Stimulated activated CD8-positive, alpha-beta memory T cell treated with anti-CD3 and anti-CD28 coated beads, Interleukin-15, amount 100 ng/mL, for 24 hours (primary cell): ENCODE data around the gene ZFP3.
A peak's percentile ranks its signal among the peaks of the same experiment; 100 is the strongest.
"Not testable (repeated sequence)": the region's sequence is repeated elsewhere in the genome, so short reads cannot be mapped to it uniquely, and the experiment has no call there.

Experiments used
- DNase-seq: peaks from one replicate; pipeline ENCODE4 v3.0.0-alpha.2; 2020; ENCODE audit warnings: low read depth

ZFP3 gene

GRCh38 chr17:5077781-5078105 is 524 bp upstream of the ZFP3 start:
- DNase-seq, result no peak

GRCh38 chr17:5080591-5080990 is 2.3 kb downstream of the ZFP3 start:
- no peak for DNase-seq

- no peak for DNase-seq
Observed at GRCh38 chr17:5092218-5093010, 14.1 kb downstream of the ZFP3 start.

- no peak for DNase-seq
Observed at GRCh38 chr17:5096731-5097100, 18.4 kb downstream of the ZFP3 start.

- no peak for DNase-seq
Observed at GRCh38 chr17:5097101-5097834, 19.0 kb downstream of the ZFP3 start.

- DNase-seq, result no peak
Observed at GRCh38 chr17:5099271-5099670, 21.0 kb downstream of the ZFP3 start.

- DNase-seq, result no peak
Observed at GRCh38 chr17:5100832-5101231, 22.6 kb downstream of the ZFP3 start.

- DNase-seq, result no peak
Observed at GRCh38 chr17:5110816-5111215, 32.5 kb downstream of the ZFP3 start.

GRCh38 chr17:5111402-5112204 is 33.3 kb downstream of the ZFP3 start, which contains the start of gene ZNF232:
Gene ZNF232 (minus strand): TSS chr17:5111878. CDS start chr17:5111822, 56 bp downstream.
- peak; percentile 78 for DNase-seq

GRCh38 chr17:5115673-5116651 is 37.7 kb downstream of the ZFP3 start, which contains the start of gene USP6:
Gene USP6 (plus strand): TSS chr17:5116032. CDS start chr17:5130368, 14,336 bp downstream.
- no peak for DNase-seq

- no peak for DNase-seq
Observed at GRCh38 chr17:5118219-5118618, 40.0 kb downstream of the ZFP3 start.

- DNase-seq, result no peak
Observed at GRCh38 chr17:5120036-5120435, 41.8 kb downstream of the ZFP3 start.

GRCh38 chr17:5120436-5121185 is 42.3 kb downstream of the ZFP3 start:
- not testable (repeated sequence) for DNase-seq

- DNase-seq, result no peak
Observed at GRCh38 chr17:5121186-5121841, 43.0 kb downstream of the ZFP3 start.

GRCh38 chr17:5122056-5122455 is 43.8 kb downstream of the ZFP3 start:
- not testable (repeated sequence) for DNase-seq

- no peak for DNase-seq
Observed at GRCh38 chr17:5122586-5123342, 44.5 kb downstream of the ZFP3 start.

- no peak for DNase-seq
Observed at GRCh38 chr17:5123343-5124124, 45.3 kb downstream of the ZFP3 start.

- DNase-seq, result not testable (repeated sequence)
Observed at GRCh38 chr17:5124125-5124760, 46.0 kb downstream of the ZFP3 start.
